ENCODE measurements around the gene PRF1.

GRCh38 chr10:70562036-70562755 lies 40.3 kb downstream of the PRF1 start:
- TF ChIP-seq CTCF (IDR thresholded peaks at IDR 0.05) = no peak
- no peak for TF ChIP-seq POLR2A (IDR thresholded peaks at IDR 0.05)
